ENCODE results near the gene PIGP. TPM values are rescaled to one million over a fixed set of nuclear protein-coding genes. Genes with fewer than 3 reads are reported as not detected.

Gene PIGP
- total RNA-seq, 2 donors from 2014 or later = 28.3 to 29.4 TPM

- no peak for TF ChIP-seq CTCF (conservative IDR thresholded peaks at IDR 0.05)
- Mint-ChIP-seq H3K4me3 (no peak overlapping the region), H3K27ac (no peak overlapping the region), H3K9me3 (peaks cover 4% of the 10 kb centered on the region), H3K36me3 (ENCODE audit: low read depth) (peaks cover 19% of the 10 kb centered on the region), H3K4me1 (peaks cover 31% of the 10 kb centered on the region), H3K27me3 (ENCODE audit: insufficient read depth) (no peaks in the 10 kb centered on the region)
- H3K36me3 ChIP-seq (ENCODE audit: control insufficient read depth, insufficient read depth, low read length) = peaks cover 17% of the 10 kb centered on the region
- WGBS, 2 experiments (ENCODE audit: insufficient coverage in 1 of 2, insufficient read length in 1 of 2) = 73 to 90% methylated on average over 6 to 7 of the region's 7 CpGs
- no peaks in the 10 kb centered on the region for H3K27me3 ChIP-seq (ENCODE audit: control insufficient read depth, insufficient read depth, low read length, poor library complexity, severe bottlenecking)
- H3K4me1 ChIP-seq (ENCODE audit: control insufficient read depth, insufficient read depth, low read length) = peaks cover 7% of the 10 kb centered on the region
- no peak overlapping the region for H3K9ac ChIP-seq (ENCODE audit: extremely low read depth, low read length, poor library complexity, severe bottlenecking)
- no peak overlapping the region for H3K4me3 ChIP-seq (ENCODE audit: low read length)
- DNase-seq = no peak
- H3K27ac ChIP-seq (ENCODE audit: low read depth, low read length) = peak overlapping the region; percentile 56
- H3K9me3 ChIP-seq (ENCODE audit: control insufficient read depth, low read length) = no peaks in the 10 kb centered on the region
Measured at GRCh38 chr21:37061926-37062592, 10.8 kb downstream of the PIGP start.

GRCh38 chr21:37060296-37060695, 12.6 kb downstream of the PIGP start:
- TF ChIP-seq CTCF (conservative IDR thresholded peaks at IDR 0.05) = no peak
- H3K9me3 ChIP-seq (ENCODE audit: control insufficient read depth, low read length) = peaks cover 9% of the 10 kb centered on the region
- peaks cover 3% of the 10 kb centered on the region for H3K36me3 ChIP-seq (ENCODE audit: control insufficient read depth, insufficient read depth, low read length)
- peaks cover 31% of the 10 kb centered on the region for H3K4me1 Mint-ChIP-seq
- peaks cover 9% of the 10 kb centered on the region for H3K36me3 Mint-ChIP-seq (ENCODE audit: low read depth)
- no peak overlapping the region for H3K4me3 ChIP-seq (ENCODE audit: low read length)
- no peaks in the 10 kb centered on the region for H3K27me3 ChIP-seq (ENCODE audit: control insufficient read depth, insufficient read depth, low read length, poor library complexity, severe bottlenecking)
- H3K27me3 Mint-ChIP-seq (ENCODE audit: insufficient read depth) = peaks cover 2% of the 10 kb centered on the region
- no peak overlapping the region for H3K4me3 Mint-ChIP-seq
- no peak overlapping the region for H3K27ac Mint-ChIP-seq
- peak overlapping the region; percentile 65 for H3K27ac ChIP-seq (ENCODE audit: low read depth, low read length)
- no peak overlapping the region for H3K9ac ChIP-seq (ENCODE audit: extremely low read depth, low read length, poor library complexity, severe bottlenecking)
- peaks cover 7% of the 10 kb centered on the region for H3K4me1 ChIP-seq (ENCODE audit: control insufficient read depth, insufficient read depth, low read length)
- peaks cover 13% of the 10 kb centered on the region for H3K9me3 Mint-ChIP-seq
- WGBS, 2 experiments (ENCODE audit: insufficient coverage in 1 of 2, insufficient read length in 1 of 2) = 73 to 80% methylated on average over 1 of the region's 1 CpG
- DNase-seq = peak; percentile 84

GRCh38 chr21:37059181-37059580, 13.7 kb downstream of the PIGP start:
- Mint-ChIP-seq H3K27ac (no peak overlapping the region), H3K27me3 (ENCODE audit: insufficient read depth) (peaks cover 2% of the 10 kb centered on the region), H3K9me3 (peaks cover 13% of the 10 kb centered on the region), H3K4me3 (no peak overlapping the region), H3K4me1 (peaks cover 36% of the 10 kb centered on the region), H3K36me3 (ENCODE audit: low read depth) (no peaks in the 10 kb centered on the region)
- 81 to 88% methylated on average over 3 to 5 of the region's 5 CpGs for WGBS, 2 experiments (ENCODE audit: insufficient coverage in 1 of 2, insufficient read length in 1 of 2)
- Histone ChIP-seq H3K9ac (ENCODE audit: extremely low read depth, low read length, poor library complexity, severe bottlenecking) (no peak overlapping the region), H3K4me3 (ENCODE audit: low read length) (no peak overlapping the region), H3K27ac (ENCODE audit: low read depth, low read length) (no peak overlapping the region), H3K27me3 (ENCODE audit: control insufficient read depth, insufficient read depth, low read length, poor library complexity, severe bottlenecking) (no peaks in the 10 kb centered on the region), H3K9me3 (ENCODE audit: control insufficient read depth, low read length) (peaks cover 9% of the 10 kb centered on the region), H3K4me1 (ENCODE audit: control insufficient read depth, insufficient read depth, low read length) (peaks cover 7% of the 10 kb centered on the region), H3K36me3 (ENCODE audit: control insufficient read depth, insufficient read depth, low read length) (no peaks in the 10 kb centered on the region)
- TF ChIP-seq CTCF (conservative IDR thresholded peaks at IDR 0.05) = no peak
- DNase-seq = no peak

All from endodermal cell (in vitro differentiated cells).